DND-41 (cell line): ENCODE results near the gene TSSK2.

Source experiments
- ATAC-seq: fragments of 200-7000 bp; cut with Tn5 transposase; 3 replicates; pipeline ENCODE4 v1.9.1; 2021; ENCODE audit warnings: low read depth; ENCODE audit not compliant: insufficient read depth
- DNase-seq: peaks from one replicate; pipeline ENCODE4 v3.0.0-alpha.2; 2020
- H2AFZ ChIP-seq: 2 replicates; pipeline ENCODE4 v1.6.0; 2012; ENCODE audit warnings: low read depth, low read length
- H3K27ac ChIP-seq: 2 replicates; pipeline ENCODE4 v1.5.1; 2012; ENCODE audit warnings: low read length, inconsistent platforms
- H3K27me3 ChIP-seq: fragments of 200-600 bp; sonication (generic); 2 replicates; pipeline ENCODE4 v1.6.0; 2012; ENCODE audit warnings: low read length, mild to moderate bottlenecking, inconsistent platforms; ENCODE audit not compliant: insufficient read depth, poor library complexity
- H3K36me3 ChIP-seq: 2 replicates; pipeline ENCODE4 v1.5.1; 2012; ENCODE audit warnings: low read length, inconsistent platforms; ENCODE audit not compliant: insufficient read depth
- H3K4me1 ChIP-seq: 2 replicates; pipeline ENCODE4 v1.5.1; 2012; ENCODE audit warnings: mild to moderate bottlenecking, low read length; ENCODE audit not compliant: insufficient read depth
- H3K4me2 ChIP-seq: 2 replicates; pipeline ENCODE4 v1.6.0; 2012; ENCODE audit warnings: mild to moderate bottlenecking, moderate library complexity, low read length, inconsistent platforms; ENCODE audit not compliant: insufficient read depth
- H3K4me3 ChIP-seq, 2 experiments: fragments of 200-600 bp in 1 of 2; shearing (Covaris generic) in 1 of 2; 2 replicates each; pipeline ENCODE4 v1.5.1; 2012 to 2016; ENCODE audit warnings: inconsistent platforms in 2 of 2, low read length in 2 of 2, mild to moderate bottlenecking in 2 of 2, low read depth in 1 of 2, moderate library complexity in 1 of 2
- H3K79me2 ChIP-seq: 2 replicates; pipeline ENCODE4 v1.6.0; 2012; ENCODE audit warnings: low read length, inconsistent platforms; ENCODE audit not compliant: insufficient read depth
- H3K9ac ChIP-seq: 2 replicates; pipeline ENCODE4 v1.6.0; 2012; ENCODE audit warnings: low read depth, mild to moderate bottlenecking, inconsistent platforms, low read length, moderate library complexity
- H3K9me3 ChIP-seq: 2 replicates; pipeline ENCODE4 v1.5.1; 2012; ENCODE audit warnings: low read length, moderate library complexity, mild to moderate bottlenecking, inconsistent platforms; ENCODE audit not compliant: insufficient read depth, severe bottlenecking
- H4K20me1 ChIP-seq: 2 replicates; pipeline ENCODE4 v1.6.0; 2012; ENCODE audit warnings: low read length; ENCODE audit not compliant: insufficient read depth
- CTCF ChIP-seq: IDR thresholded peaks from 2 replicates; pipeline ENCODE4 v1.5.1; 2012; ENCODE audit warnings: borderline replicate concordance, low read length, moderate library complexity, mild to moderate bottlenecking; ENCODE audit not compliant: poor library complexity, severe bottlenecking; ENCODE audit errors: extremely low read depth
- EZH2 ChIP-seq: IDR thresholded peaks from 3 replicates; pipeline ENCODE4 v1.6.1; 2012; ENCODE audit warnings: borderline replicate concordance, low read depth, mild to moderate bottlenecking, moderate library complexity, low read length, inconsistent platforms; ENCODE audit not compliant: severe bottlenecking

The TSSK2 gene

GRCh38 chr22:19130959-19131684 is at the start of gene TSSK2:
Gene TSSK2 (plus strand): TSS chr22:19131308. CDS start chr22:19131400, 92 bp downstream.
- DNase-seq (no peak), ATAC-seq (no peak)
- Histone ChIP-seq H2AFZ (no peak within 1 kb of the TSS), H3K9ac (no peak within 1 kb of the TSS), H3K79me2 (no peaks in the 10 kb centered on the region), H3K9me3 (no peaks in the 10 kb centered on the region), H4K20me1 (peaks cover 22% of the 10 kb centered on the region; the same call in 1 of the 2 replicates), H3K36me3 (peaks cover 53% of the 10 kb centered on the region), H3K27ac (no peak within 1 kb of the TSS), H3K4me3 (no peak within 1 kb of the TSS), H3K4me1 (no peaks in the 10 kb centered on the region), H3K27me3 (no peaks in the 10 kb centered on the region), H3K4me2 (no peak within 1 kb of the TSS)
- TF ChIP-seq EZH2 (no peak), CTCF (no peak)

- Histone ChIP-seq H3K79me2 (0 out of 2 replicates have a peak, but pooled peaks cover 3% of the 10 kb centered on the region), H3K27me3 (no peaks in the 10 kb centered on the region), H2AFZ (no peak overlapping the region), H3K9me3 (no peaks in the 10 kb centered on the region), H3K4me1 (no peaks in the 10 kb centered on the region), H3K4me2 (no peak overlapping the region), H3K27ac (no peak overlapping the region), H3K9ac (no peak overlapping the region), H4K20me1 (0 out of 2 replicates have a peak, but pooled peaks cover 5% of the 10 kb centered on the region), H3K36me3 (peaks cover 39% of the 10 kb centered on the region), H3K4me3 (no peak overlapping the region)
- DNase-seq, result no peak
- ATAC-seq, result no peak
- TF ChIP-seq CTCF, result no peak
- TF ChIP-seq EZH2, result no peak
Observed at GRCh38 chr22:19081351-19081750, 49.8 kb upstream of the TSSK2 start.

GRCh38 chr22:19082101-19082500 is 49.0 kb upstream of the TSSK2 start:
- Histone ChIP-seq H3K4me2 (no peak overlapping the region), H3K79me2 (0 out of 2 replicates have a peak, but pooled peaks cover 7% of the 10 kb centered on the region), H3K27ac (no peak overlapping the region), H3K27me3 (no peaks in the 10 kb centered on the region), H3K9ac (no peak overlapping the region), H3K4me3 (no peak overlapping the region), H3K9me3 (no peaks in the 10 kb centered on the region), H3K4me1 (no peaks in the 10 kb centered on the region), H2AFZ (no peak overlapping the region), H4K20me1 (0 out of 2 replicates have a peak, but pooled peaks cover 9% of the 10 kb centered on the region), H3K36me3 (peaks cover 47% of the 10 kb centered on the region)
- DNase-seq, result no peak
- no peak for ATAC-seq
- TF ChIP-seq CTCF (no peak), EZH2 (no peak)
